Muscle layer of duodenum (tissue), 2 donors: Measurements from ENCODE around the gene CNPY2.
"Not testable (repeated sequence)": the region's sequence is repeated elsewhere in the genome, so short reads cannot be mapped to it uniquely, and the experiment has no call there.

Experiments
- H3K27ac ChIP-seq: one replicate; pipeline ENCODE4 v1.7.0; 2013; ENCODE audit warnings: mild to moderate bottlenecking, low read length
- H3K27me3 ChIP-seq: one replicate; pipeline ENCODE4 v1.7.0; 2013; ENCODE audit warnings: low read depth, mild to moderate bottlenecking, control low read depth, low read length
- H3K36me3 ChIP-seq, 2 donors: one replicate each; pipeline ENCODE4 v1.7.0; 2013; ENCODE audit warnings: low read length in 2 of 2, control low read depth in 1 of 2, mild to moderate bottlenecking in 1 of 2; ENCODE audit not compliant: insufficient read depth in 2 of 2, control insufficient read depth in 1 of 2
- H3K4me1 ChIP-seq, 2 donors: one replicate each; pipeline ENCODE4 v1.7.0; 2013; ENCODE audit warnings: low read length in 2 of 2, mild to moderate bottlenecking in 2 of 2, control low read depth in 1 of 2, moderate library complexity in 1 of 2; ENCODE audit not compliant: insufficient read depth in 2 of 2, control insufficient read depth in 1 of 2
- H3K4me3 ChIP-seq, 2 donors: one replicate each; pipeline ENCODE4 v1.7.0; 2013; ENCODE audit warnings: low read length in 2 of 2, low read depth in 1 of 2, mild to moderate bottlenecking in 1 of 2
- H3K9me3 ChIP-seq, 2 donors: one replicate each; pipeline ENCODE4 v1.7.0; 2013; ENCODE audit warnings: low read length in 2 of 2, control low read depth in 1 of 2, mild to moderate bottlenecking in 1 of 2; ENCODE audit not compliant: control insufficient read depth in 1 of 2
- donor health status: healthy.

The CNPY2 gene

GRCh38 chr12:56315622-56316473 lies at the start of gene CNPY2:
Gene CNPY2, minus strand, starts transcription at chr12:56315988. Its CDS starts 771 bp downstream, at chr12:56315217.
- no peaks in the 10 kb centered on the region for H3K27me3 ChIP-seq
- peaks cover 18 to 21% of the 10 kb centered on the region in 2 donors for H3K36me3 ChIP-seq
- H3K9me3 ChIP-seq, result no peaks in the 10 kb centered on the region
- peaks cover 0 to 13% of the 10 kb centered on the region in 2 donors for H3K4me1 ChIP-seq
- H3K4me3 ChIP-seq, result peak within 1 kb of the TSS; percentile 79 to 85
- H3K27ac ChIP-seq, result peak within 1 kb of the TSS; percentile 96

- Histone ChIP-seq H3K9me3 (no peaks in the 10 kb centered on the region), H3K4me3 (no peak within 1 kb of the TSS), H3K27ac (no peak within 1 kb of the TSS), H3K27me3 (no peaks in the 10 kb centered on the region), H3K4me1 (peaks cover 0 to 12% of the 10 kb centered on the region in 2 donors), H3K36me3 (peaks cover 0 to 4% of the 10 kb centered on the region in 2 donors)
Observed at GRCh38 chr12:56362130-56363059, 46.6 kb upstream of the CNPY2 start, which contains the start of gene APOF. Gene APOF, minus strand, starts transcription at chr12:56362857. Its CDS starts 112 bp downstream, at chr12:56362745.

GRCh38 chr12:56361487-56362129 lies 45.8 kb upstream of the CNPY2 start:
- H3K4me3 ChIP-seq, result peak overlapping the region in 1 of 2 donors; percentile 97

GRCh38 chr12:56359851-56360767 lies 44.3 kb upstream of the CNPY2 start, which contains the start of gene STAT2:
Gene STAT2, minus strand, starts transcription at chr12:56360107. Its CDS starts 3,536 bp downstream, at chr12:56356571.
- H3K4me1 ChIP-seq, result peaks cover 0 to 12% of the 10 kb centered on the region in 2 donors
- H3K4me3 ChIP-seq, result peak within 1 kb of the TSS; percentile 65 to 97
- no peaks in the 10 kb centered on the region for H3K27me3 ChIP-seq
- H3K27ac ChIP-seq, result peak within 1 kb of the TSS; percentile 94
- no peaks in the 10 kb centered on the region for H3K9me3 ChIP-seq
- H3K36me3 ChIP-seq, result peaks cover 12 to 17% of the 10 kb centered on the region in 2 donors

More at GRCh38 chr12:56361487-56362129, 45.8 kb upstream of the CNPY2 start:
- H3K27ac ChIP-seq, result no peak overlapping the region
- no peaks in the 10 kb centered on the region for H3K9me3 ChIP-seq
- peaks cover 0 to 4% of the 10 kb centered on the region in 2 donors for H3K36me3 ChIP-seq
- peaks cover 0 to 12% of the 10 kb centered on the region in 2 donors for H3K4me1 ChIP-seq
- H3K27me3 ChIP-seq, result no peaks in the 10 kb centered on the region

- Histone ChIP-seq H3K36me3 (peaks cover 23 to 28% of the 10 kb centered on the region in 2 donors), H3K4me3 (peak overlapping the region; percentile 65 to 97), H3K27ac (peak overlapping the region; percentile 94), H3K4me1 (peaks cover 0 to 12% of the 10 kb centered on the region in 2 donors), H3K27me3 (no peaks in the 10 kb centered on the region), H3K9me3 (no peaks in the 10 kb centered on the region)
Observed at GRCh38 chr12:56358836-56359532, 43.2 kb upstream of the CNPY2 start.

GRCh38 chr12:56351325-56351724 lies 35.5 kb upstream of the CNPY2 start:
- H3K4me1 ChIP-seq, result no peaks in the 10 kb centered on the region
- H3K36me3 ChIP-seq, result peaks cover 65 to 84% of the 10 kb centered on the region in 2 donors
- H3K27me3 ChIP-seq, result no peaks in the 10 kb centered on the region
- no peaks in the 10 kb centered on the region for H3K9me3 ChIP-seq
- H3K4me3 ChIP-seq, result no peak overlapping the region
- H3K27ac ChIP-seq, result no peak overlapping the region

- Histone ChIP-seq H3K4me3 (no peak overlapping the region), H3K27me3 (no peaks in the 10 kb centered on the region), H3K9me3 (no peaks in the 10 kb centered on the region), H3K4me1 (no peaks in the 10 kb centered on the region), H3K36me3 (peaks cover 62 to 84% of the 10 kb centered on the region in 2 donors), H3K27ac (no peak overlapping the region)
Observed at GRCh38 chr12:56350662-56351061, 34.9 kb upstream of the CNPY2 start.

- H3K36me3 ChIP-seq, result peaks cover 52 to 73% of the 10 kb centered on the region in 2 donors
- H3K9me3 ChIP-seq, result no peaks in the 10 kb centered on the region
- H3K4me1 ChIP-seq, result no peaks in the 10 kb centered on the region
- no peak overlapping the region for H3K4me3 ChIP-seq
- H3K27me3 ChIP-seq, result no peaks in the 10 kb centered on the region
- H3K27ac ChIP-seq, result no peak overlapping the region
Observed at GRCh38 chr12:56348776-56349175, 33.0 kb upstream of the CNPY2 start.

GRCh38 chr12:56347255-56347654 lies 31.5 kb upstream of the CNPY2 start:
- not testable (repeated sequence) for H3K4me3 ChIP-seq, H3K4me1 ChIP-seq, H3K27ac ChIP-seq, H3K9me3 ChIP-seq, H3K27me3 ChIP-seq
- H3K36me3 ChIP-seq, result peaks cover 66 to 77% of the 10 kb centered on the region in 2 donors
